SK-N-MC (cell line): ENCODE data around the gene UNC13A.
A peak's percentile ranks its signal among the peaks of the same experiment; 100 is the strongest.

Experiments
- EZH2 ChIP-seq: fragments of 200-600 bp; sonication (generic); IDR thresholded peaks from one replicate; pipeline ENCODE4 v1.6.1; 2017; ENCODE audit warnings: antibody characterized with exemption
- FOXP2 ChIP-seq: optimal IDR thresholded peaks from 2 replicates; pipeline ENCODE3; 2011; ENCODE audit warnings: mild to moderate bottlenecking, moderate library complexity; ENCODE audit not compliant: insufficient read depth; ENCODE audit errors: extremely low read length, control extremely low read depth
- POLR2AphosphoS5 ChIP-seq: IDR thresholded peaks from 2 replicates; pipeline ENCODE4 v1.6.1; 2012; ENCODE audit warnings: mild to moderate bottlenecking, low read depth, low read length, borderline replicate concordance

DNA sequence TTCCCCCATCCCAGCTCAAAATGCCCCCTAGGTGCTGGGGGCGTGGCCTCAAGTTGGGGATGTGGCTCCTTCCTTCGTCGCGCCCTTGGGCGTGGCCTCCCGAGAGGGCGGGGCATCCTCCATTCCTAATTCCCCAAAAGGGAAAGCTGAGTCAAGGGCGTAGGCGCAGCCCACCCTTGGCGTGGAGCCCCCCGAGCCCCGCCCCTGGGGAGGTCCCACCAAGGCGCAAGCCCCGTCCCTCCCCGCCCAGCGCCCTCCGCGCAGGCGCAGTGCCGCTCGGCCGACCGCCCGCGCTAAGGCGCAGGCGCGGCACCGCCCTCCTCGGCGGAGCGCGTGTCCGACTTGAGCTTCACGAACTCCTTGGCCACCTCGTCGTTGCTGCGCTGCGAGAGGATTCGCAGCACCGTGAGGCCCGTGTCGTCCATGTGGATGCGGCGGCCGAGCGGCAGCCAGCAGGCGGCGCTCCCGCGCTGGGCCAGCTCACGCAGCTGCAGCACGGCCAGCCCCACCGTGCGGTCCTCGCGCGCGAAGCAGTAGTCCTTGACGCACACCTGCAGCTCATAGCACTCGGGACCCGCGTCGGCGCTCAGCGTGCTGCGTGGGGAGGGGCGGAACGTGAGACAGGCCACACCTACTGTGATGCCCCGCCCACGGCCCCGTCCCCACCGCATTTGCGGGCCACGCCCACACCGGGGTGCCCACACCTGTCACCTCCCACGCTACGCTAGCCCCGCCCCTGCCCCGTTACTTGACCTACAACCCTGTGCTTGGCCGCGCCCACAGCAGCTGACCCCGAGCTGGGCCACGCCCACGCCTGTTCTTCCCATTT lies 82.2 kb downstream of the UNC13A start:
- TF ChIP-seq POLR2AphosphoS5 (peak; percentile 82; the same call in 1 of the 2 replicates), EZH2 (no peak), FOXP2 (no peak)
